OCI-M2 (cell line): ENCODE measurements around the gene ABCC8.
"Not testable (repeated sequence)": the region's sequence is repeated elsewhere in the genome, so short reads cannot be mapped to it uniquely, and the experiment has no call there.

ENCODE experiments used
- DNase-seq: peaks from one replicate; lab custom pipeline; 2025; ENCODE audit not compliant: unreplicated experiment; lab: John Stamatoyannopoulos, UW

Gene ABCC8

GRCh38 chr11:17432002-17432401, 44.6 kb downstream of the ABCC8 start:
- DNase-seq, result no peak

- DNase-seq, result no peak
These were observed 45.5 kb downstream of the ABCC8 start for GRCh38 chr11:17431139-17431538.

- DNase-seq, result no peak
These were observed 46.0 kb downstream of the ABCC8 start for GRCh38 chr11:17430616-17431015.

DNA sequence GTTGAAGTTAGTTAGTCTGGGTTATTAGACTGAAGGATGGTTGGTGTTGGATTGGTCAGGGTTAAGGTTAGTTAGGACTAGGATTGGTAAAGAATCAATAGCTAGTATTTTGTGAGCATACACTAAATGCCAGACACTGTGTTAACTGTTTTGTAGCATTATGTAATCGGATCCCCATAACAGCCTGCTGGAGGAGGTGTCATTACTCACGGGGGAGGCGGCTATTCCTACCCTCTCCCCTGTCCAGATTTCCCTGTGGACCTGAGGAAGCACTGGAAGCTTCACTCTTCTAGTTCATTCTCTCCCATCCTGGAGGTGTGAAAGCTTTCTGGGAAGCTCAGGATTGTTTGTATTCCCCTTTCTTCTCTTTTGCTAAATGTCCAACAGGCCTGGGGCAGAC, 47.7 kb downstream of the ABCC8 start:
- DNase-seq, result no peak

- DNase-seq, result no peak
These were observed 48.4 kb downstream of the ABCC8 start for GRCh38 chr11:17428261-17428660.

DNA sequence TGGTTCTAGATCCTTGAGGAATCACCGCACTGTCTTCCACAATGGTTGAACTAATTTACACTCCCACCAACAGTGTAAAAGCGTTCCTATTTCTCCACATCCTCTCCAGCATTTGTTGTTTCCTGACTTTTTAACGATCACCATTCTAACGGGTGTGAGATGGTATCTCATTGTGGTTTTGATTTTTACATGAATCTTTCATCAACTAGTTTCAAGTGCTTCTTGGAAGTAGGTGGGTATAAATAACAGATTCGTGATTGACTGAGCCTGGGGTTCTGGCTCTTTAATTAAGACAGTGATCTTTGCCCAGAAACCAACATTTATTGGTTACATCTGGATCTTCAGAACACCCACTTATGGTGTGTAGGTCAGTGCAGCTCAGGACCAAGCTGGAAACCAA, 50.4 kb downstream of the ABCC8 start:
- DNase-seq, result not testable (repeated sequence)

DNA sequence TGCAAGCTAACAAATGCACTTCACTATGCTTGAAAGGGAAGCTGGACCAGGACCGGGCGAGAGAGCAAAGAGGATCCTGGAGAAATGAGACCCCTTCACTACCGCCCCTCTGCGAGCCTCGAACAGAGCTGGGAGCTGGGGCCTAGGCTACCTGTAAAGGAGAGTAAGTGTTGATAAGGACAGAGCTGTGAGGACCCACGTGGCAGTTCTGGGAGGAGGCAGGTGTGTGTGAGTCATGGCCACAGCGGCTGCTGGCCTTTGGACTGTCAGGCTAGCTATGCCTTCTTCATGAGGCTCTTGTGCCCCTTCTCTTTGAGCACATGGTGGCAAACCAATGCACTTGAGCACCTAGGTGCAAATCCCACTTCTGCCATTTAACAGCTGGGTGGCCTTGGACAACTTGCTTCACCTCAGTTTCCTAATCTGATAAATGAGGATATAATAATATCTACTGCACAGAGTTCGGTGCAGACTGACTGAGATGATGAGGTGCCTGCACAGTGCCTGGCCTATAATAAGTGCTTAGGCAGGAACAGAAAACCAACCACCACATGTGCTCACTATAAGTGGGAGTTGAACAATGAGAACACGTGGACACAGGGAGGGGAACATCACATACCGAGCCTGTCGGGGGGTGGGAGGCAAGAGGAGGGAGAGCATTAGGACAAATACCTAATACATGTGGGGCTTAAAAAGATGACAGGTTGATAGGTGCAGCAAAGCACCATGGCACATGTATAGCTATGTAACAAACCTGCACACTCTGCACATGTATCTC, 52.9 kb downstream of the ABCC8 start:
- no peak for DNase-seq

GRCh38 chr11:17421781-17422180, 54.9 kb downstream of the ABCC8 start:
- DNase-seq, result no peak

DNA sequence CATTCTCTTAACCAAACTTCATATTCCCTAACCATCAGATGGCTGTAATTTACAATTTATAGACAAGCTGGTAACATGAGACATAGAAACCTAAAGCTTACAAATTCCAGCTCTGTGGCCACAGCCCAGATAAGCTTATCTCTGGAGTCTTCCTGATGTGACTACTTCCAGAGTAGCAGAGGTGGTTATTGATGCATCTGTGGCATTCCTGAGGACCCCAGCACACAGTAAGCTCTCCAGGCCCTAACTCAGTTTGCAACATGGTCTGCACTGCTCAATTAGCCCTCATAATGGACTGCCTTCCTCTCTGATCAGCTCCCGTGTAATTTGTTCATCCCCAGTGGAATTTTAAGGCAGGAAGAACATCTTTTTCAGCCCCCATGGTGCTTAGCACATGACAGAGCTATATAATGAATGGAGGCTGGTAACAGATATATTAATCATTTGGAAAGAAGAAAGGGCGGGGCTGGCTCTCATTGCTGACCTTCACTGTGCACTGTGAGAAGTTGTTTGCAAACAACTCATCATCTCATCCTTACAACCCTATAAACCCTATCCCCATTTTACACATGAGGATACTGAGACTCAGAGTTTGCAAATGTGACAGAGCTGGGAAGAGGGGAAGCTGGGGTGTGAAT, 58.1 kb downstream of the ABCC8 start:
- DNase-seq, result no peak

- DNase-seq, result no peak
These were observed 60.2 kb downstream of the ABCC8 start for GRCh38 chr11:17416492-17416891.

GRCh38 chr11:17415523-17416104, 61.0 kb downstream of the ABCC8 start:
- no peak for DNase-seq

- no peak for DNase-seq
These were observed 61.7 kb downstream of the ABCC8 start for GRCh38 chr11:17414992-17415391.

DNA sequence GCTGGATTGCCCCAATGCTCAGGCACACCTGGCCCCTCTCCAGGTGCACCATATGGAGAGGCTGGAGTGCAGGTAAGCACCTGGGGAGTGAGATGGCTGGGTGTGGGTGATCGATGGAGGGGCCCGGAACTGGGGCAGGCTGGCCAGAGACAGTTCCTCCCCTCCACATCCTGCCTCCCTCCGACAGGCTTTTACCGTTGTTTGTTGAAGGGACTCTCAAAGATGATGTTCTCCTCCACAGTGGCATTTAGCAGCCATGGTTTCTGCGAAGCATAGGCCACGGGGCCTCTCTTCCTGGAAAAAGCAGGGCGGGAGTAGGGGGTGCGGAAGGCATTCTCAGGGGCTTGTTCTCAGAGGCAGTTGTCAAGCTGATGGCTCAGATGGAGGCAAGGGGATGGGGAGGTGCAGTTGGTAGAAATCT, 62.3 kb downstream of the ABCC8 start:
- DNase-seq, result no peak

GRCh38 chr11:17413414-17414316, 63.0 kb downstream of the ABCC8 start:
- no peak for DNase-seq

- no peak for DNase-seq
These were observed 64.0 kb downstream of the ABCC8 start for GRCh38 chr11:17412488-17413180.

DNA sequence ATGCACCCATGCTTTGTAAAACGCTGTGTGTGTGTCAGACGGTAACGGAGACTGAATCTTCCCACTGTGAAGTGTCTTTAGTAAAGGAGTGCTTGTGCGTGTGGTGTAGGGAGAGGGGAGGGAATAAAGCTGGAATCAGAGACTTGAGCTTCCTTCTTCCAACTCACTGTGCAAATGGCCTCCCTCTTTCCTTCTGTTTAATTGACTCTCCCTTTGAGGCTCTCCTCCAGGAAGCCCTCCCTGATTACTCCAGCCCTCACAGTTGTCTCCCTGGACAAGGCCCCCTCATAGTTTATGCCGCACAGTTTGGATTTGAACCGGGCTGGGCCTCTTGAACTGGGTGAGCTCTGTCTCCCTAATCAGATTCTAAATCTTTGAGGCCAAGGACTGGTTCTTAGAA, 65.2 kb downstream of the ABCC8 start:
- no peak for DNase-seq

- DNase-seq, result no peak
These were observed 65.9 kb downstream of the ABCC8 start for GRCh38 chr11:17410606-17411379.

GRCh38 chr11:17408641-17409040, 68.0 kb downstream of the ABCC8 start:
- no peak for DNase-seq

DNA sequence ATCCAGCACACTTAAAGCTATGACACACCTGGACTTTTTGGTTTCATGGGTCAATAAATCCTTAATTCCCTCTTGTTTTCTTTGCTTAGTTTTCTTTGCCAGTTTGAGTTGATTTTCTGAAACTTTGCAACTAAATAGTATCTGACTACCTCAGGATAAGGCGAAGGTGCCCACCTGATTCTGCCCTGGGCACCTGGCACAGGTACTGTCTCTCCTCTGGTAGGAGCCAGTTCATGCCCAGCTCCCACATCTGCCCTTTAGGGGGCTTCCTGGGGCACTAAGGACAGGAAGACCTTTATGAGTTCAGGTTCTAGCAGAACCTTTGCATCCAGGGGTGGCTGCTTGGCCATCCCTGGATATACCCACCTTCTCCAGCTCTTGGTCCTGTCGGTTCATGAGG, 68.6 kb downstream of the ABCC8 start:
- DNase-seq, result no peak

GRCh38 chr11:17407575-17407974, 69.1 kb downstream of the ABCC8 start:
- DNase-seq, result no peak
